Panc1 (cell line): Measurements from ENCODE around the gene SLC4A1AP.

Source experiments
- CTCF ChIP-seq: fragments of 450-650 bp; IDR thresholded peaks from 2 replicates; pipeline ENCODE4 v1.5.1; 2017; ENCODE audit warnings: mild to moderate bottlenecking
- POLR2AphosphoS5 ChIP-seq: IDR thresholded peaks from 2 replicates; pipeline ENCODE4 v1.6.1; 2012; ENCODE audit warnings: mild to moderate bottlenecking, low read depth, low read length, moderate library complexity
- SIN3A ChIP-seq: IDR thresholded peaks from 2 replicates; pipeline ENCODE4 v1.6.1; 2012; ENCODE audit warnings: low read depth, mild to moderate bottlenecking, low read length, moderate library complexity, borderline replicate concordance; ENCODE audit not compliant: insufficient read depth
- TCF7L2 ChIP-seq: IDR thresholded peaks from 2 replicates; pipeline ENCODE4 v1.6.1; 2011; ENCODE audit warnings: mild to moderate bottlenecking, low read depth, low read length, inconsistent platforms
- TF ChIP-seq, protein P1 (sequence below), 2 experiments: IDR thresholded peaks; 2 replicates each; pipeline ENCODE4 v1.6.1; 2011 to 2012; ENCODE audit warnings: low read depth in 2 of 2, control low read depth in 1 of 2, low read length in 1 of 2, mild to moderate bottlenecking in 1 of 2, moderate library complexity in 1 of 2; ENCODE audit not compliant: insufficient read depth in 1 of 2

- no peak for TF ChIP-seq CTCF
- TF ChIP-seq POLR2AphosphoS5 = no peak
- TF ChIP-seq SIN3A = no peak
- TF ChIP-seq TCF7L2 = no peak
- TF ChIP-seq, protein P1, sequence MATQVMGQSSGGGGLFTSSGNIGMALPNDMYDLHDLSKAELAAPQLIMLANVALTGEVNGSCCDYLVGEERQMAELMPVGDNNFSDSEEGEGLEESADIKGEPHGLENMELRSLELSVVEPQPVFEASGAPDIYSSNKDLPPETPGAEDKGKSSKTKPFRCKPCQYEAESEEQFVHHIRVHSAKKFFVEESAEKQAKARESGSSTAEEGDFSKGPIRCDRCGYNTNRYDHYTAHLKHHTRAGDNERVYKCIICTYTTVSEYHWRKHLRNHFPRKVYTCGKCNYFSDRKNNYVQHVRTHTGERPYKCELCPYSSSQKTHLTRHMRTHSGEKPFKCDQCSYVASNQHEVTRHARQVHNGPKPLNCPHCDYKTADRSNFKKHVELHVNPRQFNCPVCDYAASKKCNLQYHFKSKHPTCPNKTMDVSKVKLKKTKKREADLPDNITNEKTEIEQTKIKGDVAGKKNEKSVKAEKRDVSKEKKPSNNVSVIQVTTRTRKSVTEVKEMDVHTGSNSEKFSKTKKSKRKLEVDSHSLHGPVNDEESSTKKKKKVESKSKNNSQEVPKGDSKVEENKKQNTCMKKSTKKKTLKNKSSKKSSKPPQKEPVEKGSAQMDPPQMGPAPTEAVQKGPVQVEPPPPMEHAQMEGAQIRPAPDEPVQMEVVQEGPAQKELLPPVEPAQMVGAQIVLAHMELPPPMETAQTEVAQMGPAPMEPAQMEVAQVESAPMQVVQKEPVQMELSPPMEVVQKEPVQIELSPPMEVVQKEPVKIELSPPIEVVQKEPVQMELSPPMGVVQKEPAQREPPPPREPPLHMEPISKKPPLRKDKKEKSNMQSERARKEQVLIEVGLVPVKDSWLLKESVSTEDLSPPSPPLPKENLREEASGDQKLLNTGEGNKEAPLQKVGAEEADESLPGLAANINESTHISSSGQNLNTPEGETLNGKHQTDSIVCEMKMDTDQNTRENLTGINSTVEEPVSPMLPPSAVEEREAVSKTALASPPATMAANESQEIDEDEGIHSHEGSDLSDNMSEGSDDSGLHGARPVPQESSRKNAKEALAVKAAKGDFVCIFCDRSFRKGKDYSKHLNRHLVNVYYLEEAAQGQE (IDR thresholded peaks at IDR 0.05; ENCODE audit: insufficient read depth in 1 of 2, low read depth in 2 of 2, low read length in 1 of 2) = no peak
Observed at GRCh38 chr2:27664154-27664574, 475 bp downstream of the SLC4A1AP start.
